GM19328 (cell line): ENCODE results near the gene RIT2.
"Not testable (repeated sequence)": the region's sequence is repeated elsewhere in the genome, so short reads cannot be mapped to it uniquely, and the experiment has no call there.

Experiments used
- ATAC-seq: cut with Tn5 transposase; IDR thresholded peaks from one replicate; pipeline ENCODE4 v1.9.1; 2021; ENCODE audit warnings: mild to moderate bottlenecking, moderate library complexity; ENCODE audit not compliant: unreplicated experiment

The RIT2 gene

GRCh38 chr18:42854558-42854957, 260.9 kb downstream of the RIT2 start:
- no peak for ATAC-seq

- no peak for ATAC-seq
Measured at GRCh38 chr18:42850174-42851083, 265.1 kb downstream of the RIT2 start.

GRCh38 chr18:42839408-42839807, 276.1 kb downstream of the RIT2 start:
- no peak for ATAC-seq

- ATAC-seq = no peak
Measured at GRCh38 chr18:42838546-42839145, 276.8 kb downstream of the RIT2 start.

GRCh38 chr18:42830936-42831335, 284.5 kb downstream of the RIT2 start:
- no peak for ATAC-seq

- ATAC-seq = no peak
Measured at GRCh38 chr18:42828881-42829280, 286.6 kb downstream of the RIT2 start.

- ATAC-seq = no peak
Measured at GRCh38 chr18:42824178-42824577, 291.3 kb downstream of the RIT2 start.

GRCh38 chr18:42822711-42823110, 292.8 kb downstream of the RIT2 start:
- no peak for ATAC-seq

- ATAC-seq = no peak
Measured at GRCh38 chr18:42821492-42821891, 294.0 kb downstream of the RIT2 start.

GRCh38 chr18:42814618-42815017, 300.9 kb downstream of the RIT2 start:
- ATAC-seq = no peak

GRCh38 chr18:42814184-42814583, 301.3 kb downstream of the RIT2 start:
- no peak for ATAC-seq

GRCh38 chr18:42813570-42813969, 301.9 kb downstream of the RIT2 start:
- ATAC-seq = no peak

- ATAC-seq = no peak
Measured at GRCh38 chr18:42807887-42808286, 307.6 kb downstream of the RIT2 start.

GRCh38 chr18:42801706-42802105, 313.8 kb downstream of the RIT2 start:
- no peak for ATAC-seq

- ATAC-seq = no peak
Measured at GRCh38 chr18:42798606-42799170, 316.8 kb downstream of the RIT2 start.

- not testable (repeated sequence) for ATAC-seq
Measured at GRCh38 chr18:42795213-42795789, 320.2 kb downstream of the RIT2 start.

- no peak for ATAC-seq
Measured at GRCh38 chr18:42792731-42793130, 322.8 kb downstream of the RIT2 start.

- ATAC-seq = no peak
Measured at GRCh38 chr18:42784632-42785031, 330.9 kb downstream of the RIT2 start.

GRCh38 chr18:42782929-42783328, 332.6 kb downstream of the RIT2 start:
- ATAC-seq = no peak

- no peak for ATAC-seq
Measured at GRCh38 chr18:42781298-42781815, 334.1 kb downstream of the RIT2 start.

- ATAC-seq = no peak
Measured at GRCh38 chr18:42780171-42780570, 335.3 kb downstream of the RIT2 start.
